Thyroid gland (tissue), 4 donors: ENCODE measurements around the gene MAX.

Experiments used
- CTCF ChIP-seq, 6 experiments: fragments of 200-600 bp in 3 of 6; fragments of 450-650 bp in 3 of 6; sonication (generic) in 3 of 6; IDR thresholded peaks; one replicate each; pipeline ENCODE4 v1.5.1; 2016 to 2019; ENCODE audit warnings: antibody characterized with exemption in 6 of 6, mild to moderate bottlenecking in 2 of 6, inconsistent platforms in 1 of 6, moderate library complexity in 1 of 6
- POLR2A ChIP-seq, 2 donors: fragments of 450-650 bp; IDR thresholded peaks; one replicate each; pipeline ENCODE4 v1.6.1; 2017; ENCODE audit warnings: antibody characterized with exemption in 2 of 2, mild to moderate bottlenecking in 2 of 2, moderate library complexity in 1 of 2

- TF ChIP-seq CTCF (IDR thresholded peaks at IDR 0.05) (no peak), POLR2A (IDR thresholded peaks at IDR 0.05) (no peak)
Observed at GRCh38 chr14:65095633-65096205, 6.6 kb downstream of the MAX start.
